WERI-Rb-1 (cell line): ENCODE data around the gene CYP39A1.

Experiments
- DNase-seq: peaks from one replicate; pipeline ENCODE4 v3.0.0-alpha.2; 2020
- H3K27ac ChIP-seq: fragments of 250-450 bp; sonication (Bioruptor Pico); 2 replicates; pipeline ENCODE4 v1.5.1; 2020; ENCODE audit warnings: mild to moderate bottlenecking, moderate library complexity
- H3K27me3 ChIP-seq: fragments of 250-450 bp; sonication (Bioruptor Pico); 2 replicates; pipeline ENCODE4 v1.5.1; 2021; ENCODE audit warnings: mild to moderate bottlenecking, low read depth, moderate library complexity; ENCODE audit not compliant: insufficient read depth, severe bottlenecking
- H3K36me3 ChIP-seq: fragments of 250-450 bp; sonication (Bioruptor Pico); 2 replicates; pipeline ENCODE4 v1.5.1; 2020; ENCODE audit warnings: mild to moderate bottlenecking, moderate library complexity
- H3K4me3 ChIP-seq: 2 replicates; pipeline ENCODE4 v1.5.1; 2011; ENCODE audit warnings: low read depth, mild to moderate bottlenecking, control low read depth, low read length
- H3K9me3 ChIP-seq: fragments of 250-450 bp; sonication (Bioruptor Pico); 2 replicates; pipeline ENCODE4 v1.5.1; 2021; ENCODE audit warnings: mild to moderate bottlenecking, moderate library complexity; ENCODE audit not compliant: severe bottlenecking
- TF ChIP-seq, protein P1 (sequence below): IDR thresholded peaks from 2 replicates; pipeline ENCODE4 v1.5.1; 2011; ENCODE audit warnings: low read depth, mild to moderate bottlenecking, control low read depth, inconsistent platforms, low read length

The CYP39A1 gene

DNA sequence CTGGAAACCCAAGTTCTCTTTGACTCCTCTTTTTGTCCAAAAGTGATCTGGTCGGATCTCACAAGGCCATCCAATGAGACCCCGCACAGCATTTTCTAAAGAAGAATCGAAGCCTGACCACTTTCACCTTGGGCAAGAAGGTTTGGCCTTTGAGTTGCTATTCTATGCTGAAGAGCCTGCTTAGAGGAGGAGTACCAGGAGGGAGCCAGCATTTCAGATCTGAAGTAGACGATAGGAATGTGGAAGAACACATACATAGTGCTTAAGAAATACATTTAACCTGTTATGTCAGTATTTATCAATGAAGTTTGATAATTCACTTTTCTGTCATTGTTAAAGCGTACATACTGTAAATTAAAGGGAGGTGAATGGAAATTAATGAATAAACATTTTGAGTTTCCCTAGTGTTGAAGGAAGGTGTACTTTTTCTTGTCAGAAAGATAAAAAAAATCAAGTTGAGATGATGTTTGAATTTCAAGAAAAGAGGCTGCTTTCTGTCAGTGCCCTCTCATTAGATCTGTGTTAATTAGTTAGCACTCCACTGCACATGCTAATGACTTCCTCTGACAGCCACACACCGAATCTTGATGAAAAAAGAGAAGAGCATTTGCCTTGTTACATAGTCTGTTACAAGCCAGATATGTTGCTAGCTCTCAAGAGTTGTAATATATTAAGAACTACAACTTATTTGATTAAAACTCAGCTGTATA is 24.1 kb upstream of the CYP39A1 start:
- Histone ChIP-seq H3K9me3 (no peaks in the 10 kb centered on the region), H3K4me3 (no peak overlapping the region), H3K36me3 (no peaks in the 10 kb centered on the region; the same call in 1 of the 2 replicates), H3K27me3 (no peaks in the 10 kb centered on the region), H3K27ac (no peak overlapping the region)
- TF ChIP-seq, protein P1, sequence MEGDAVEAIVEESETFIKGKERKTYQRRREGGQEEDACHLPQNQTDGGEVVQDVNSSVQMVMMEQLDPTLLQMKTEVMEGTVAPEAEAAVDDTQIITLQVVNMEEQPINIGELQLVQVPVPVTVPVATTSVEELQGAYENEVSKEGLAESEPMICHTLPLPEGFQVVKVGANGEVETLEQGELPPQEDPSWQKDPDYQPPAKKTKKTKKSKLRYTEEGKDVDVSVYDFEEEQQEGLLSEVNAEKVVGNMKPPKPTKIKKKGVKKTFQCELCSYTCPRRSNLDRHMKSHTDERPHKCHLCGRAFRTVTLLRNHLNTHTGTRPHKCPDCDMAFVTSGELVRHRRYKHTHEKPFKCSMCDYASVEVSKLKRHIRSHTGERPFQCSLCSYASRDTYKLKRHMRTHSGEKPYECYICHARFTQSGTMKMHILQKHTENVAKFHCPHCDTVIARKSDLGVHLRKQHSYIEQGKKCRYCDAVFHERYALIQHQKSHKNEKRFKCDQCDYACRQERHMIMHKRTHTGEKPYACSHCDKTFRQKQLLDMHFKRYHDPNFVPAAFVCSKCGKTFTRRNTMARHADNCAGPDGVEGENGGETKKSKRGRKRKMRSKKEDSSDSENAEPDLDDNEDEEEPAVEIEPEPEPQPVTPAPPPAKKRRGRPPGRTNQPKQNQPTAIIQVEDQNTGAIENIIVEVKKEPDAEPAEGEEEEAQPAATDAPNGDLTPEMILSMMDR = no peak
- DNase-seq = no peak

DNA sequence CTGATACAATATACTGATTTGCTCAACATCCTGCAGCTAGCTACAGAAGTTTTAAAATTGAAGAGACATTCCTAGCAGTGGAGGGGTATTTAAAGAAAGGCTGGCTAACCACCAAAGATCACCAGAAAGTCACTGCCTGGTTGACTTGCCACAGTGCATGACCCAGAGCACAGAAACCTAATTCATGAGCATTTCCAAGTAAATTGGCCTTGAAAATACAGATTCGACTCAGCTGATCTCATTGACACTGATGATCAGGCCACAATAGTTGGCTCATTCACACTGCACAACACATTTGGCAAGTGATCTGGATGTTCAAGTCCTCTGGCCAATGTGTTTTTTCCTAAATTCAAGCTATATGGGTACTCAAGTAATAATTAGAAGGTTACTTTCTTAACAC is 21.8 kb upstream of the CYP39A1 start:
- Histone ChIP-seq H3K4me3 (no peak overlapping the region), H3K27ac (no peak overlapping the region), H3K27me3 (no peaks in the 10 kb centered on the region), H3K36me3 (no peaks in the 10 kb centered on the region; the same call in none of the 2 replicates), H3K9me3 (no peaks in the 10 kb centered on the region)
- no peak for DNase-seq
- TF ChIP-seq, protein P1 = no peak

DNA sequence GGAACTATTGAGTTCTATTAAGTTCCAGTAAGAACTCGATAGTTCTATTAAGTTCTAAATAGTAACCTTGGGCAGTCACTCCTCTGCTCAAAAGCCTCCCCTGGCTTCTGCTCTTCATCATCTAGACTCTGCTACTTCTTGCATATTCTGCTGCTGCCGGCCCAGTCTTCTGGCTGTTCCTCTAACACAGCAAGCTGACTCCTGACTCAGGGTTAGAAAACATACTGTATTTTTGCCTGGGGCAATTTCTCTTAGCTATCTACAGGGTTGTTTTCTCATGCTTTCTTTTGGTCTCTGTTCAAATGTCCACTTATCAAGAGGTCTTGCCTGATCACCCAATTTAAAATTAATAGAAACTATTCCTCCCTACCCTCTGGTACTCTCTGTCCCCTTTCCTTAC is 14.8 kb upstream of the CYP39A1 start:
- no peaks in the 10 kb centered on the region; the same call in 1 of the 2 replicates for H3K36me3 ChIP-seq
- H3K4me3 ChIP-seq = no peak overlapping the region
- H3K27me3 ChIP-seq = no peaks in the 10 kb centered on the region
- TF ChIP-seq, protein P1 = no peak
- no peak overlapping the region for H3K27ac ChIP-seq
- DNase-seq = no peak
- H3K9me3 ChIP-seq = no peaks in the 10 kb centered on the region

DNA sequence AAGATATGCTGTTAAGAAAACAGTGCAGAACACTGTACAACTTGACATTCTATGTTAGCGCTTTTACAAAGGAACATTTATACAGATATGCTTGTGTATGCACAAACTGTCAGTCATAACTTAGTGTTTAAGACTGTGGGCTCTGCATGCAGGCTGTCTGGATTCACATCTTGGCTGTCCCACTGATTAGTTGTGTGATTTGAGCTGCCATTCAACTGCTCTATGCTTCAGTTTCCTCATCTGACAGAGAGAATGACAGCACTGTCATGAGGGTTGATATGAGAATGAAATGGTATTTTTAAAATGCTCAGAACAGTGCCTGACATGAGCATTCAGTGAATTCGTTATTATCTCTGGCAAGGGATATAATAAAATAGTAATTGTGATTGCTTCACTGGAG is 8.9 kb upstream of the CYP39A1 start:
- DNase-seq = no peak
- Histone ChIP-seq H3K4me3 (no peak overlapping the region), H3K36me3 (no peaks in the 10 kb centered on the region), H3K27me3 (no peaks in the 10 kb centered on the region), H3K27ac (no peak overlapping the region), H3K9me3 (no peaks in the 10 kb centered on the region)
- TF ChIP-seq, protein P1 = no peak

DNA sequence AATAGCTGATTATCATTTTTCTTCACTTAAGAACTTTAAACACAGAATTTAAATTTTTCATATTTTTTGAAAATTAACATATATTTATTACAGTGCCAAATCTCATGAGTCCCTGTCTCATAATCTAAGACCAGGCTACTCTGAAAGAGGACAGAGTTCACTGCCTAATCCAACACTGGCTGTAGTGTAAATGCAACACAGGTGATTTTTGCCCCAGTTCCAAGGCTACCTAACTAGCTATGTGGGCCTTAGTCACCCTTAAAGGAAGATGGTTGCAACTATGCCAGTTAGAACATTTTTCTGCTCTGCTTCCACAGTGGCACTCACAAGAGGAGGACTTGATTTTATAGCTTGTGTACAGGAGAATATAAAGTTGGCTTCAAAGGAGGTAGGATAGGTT is 5.0 kb upstream of the CYP39A1 start:
- H3K9me3 ChIP-seq = no peaks in the 10 kb centered on the region
- no peak for DNase-seq
- H3K27ac ChIP-seq = no peak overlapping the region
- H3K36me3 ChIP-seq = peaks cover 3% of the 10 kb centered on the region; the same call in 1 of the 2 replicates
- TF ChIP-seq, protein P1 = no peak
- H3K4me3 ChIP-seq = no peak overlapping the region
- no peaks in the 10 kb centered on the region for H3K27me3 ChIP-seq

DNA sequence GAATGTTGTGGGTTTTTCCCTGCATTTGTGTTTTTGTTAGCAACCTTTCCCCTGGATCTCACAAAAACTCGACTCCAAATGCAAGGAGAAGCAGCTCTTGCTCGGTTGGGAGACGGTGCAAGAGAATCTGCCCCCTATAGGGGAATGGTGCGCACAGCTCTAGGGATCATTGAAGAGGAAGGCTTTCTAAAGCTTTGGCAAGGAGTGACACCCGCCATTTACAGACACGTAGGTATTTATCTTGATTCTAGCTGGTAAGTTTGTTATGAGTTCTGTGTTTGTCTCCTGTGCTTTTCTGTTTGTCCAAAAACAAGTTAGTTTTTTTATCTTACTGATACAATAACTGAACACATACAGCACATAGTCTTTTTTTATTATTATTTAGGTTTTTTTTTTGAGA is 3.2 kb upstream of the CYP39A1 start:
- no peak overlapping the region for H3K4me3 ChIP-seq
- DNase-seq = peak; percentile 57
- H3K36me3 ChIP-seq = peaks cover 3% of the 10 kb centered on the region; the same call in 1 of the 2 replicates
- H3K27ac ChIP-seq = no peak overlapping the region
- no peaks in the 10 kb centered on the region for H3K9me3 ChIP-seq
- TF ChIP-seq, protein P1 = peak; percentile 76
- no peaks in the 10 kb centered on the region for H3K27me3 ChIP-seq
